GM12864 (cell line): ENCODE data around the gene SERPINB6.
"Not testable (repeated sequence)": the region's sequence is repeated elsewhere in the genome, so short reads cannot be mapped to it uniquely, and the experiment has no call there.

Experiments
- DNase-seq: peaks from one replicate; pipeline ENCODE4 v3.0.0-alpha.2; 2011; ENCODE audit warnings: low read depth
- H3K4me3 ChIP-seq: 2 replicates; pipeline ENCODE4 v1.5.1; 2011; ENCODE audit warnings: mild to moderate bottlenecking, low read depth, low read length, control low read depth
- CTCF ChIP-seq: IDR thresholded peaks from 2 replicates; pipeline ENCODE4 v1.5.1; 2011; ENCODE audit warnings: low read depth, mild to moderate bottlenecking, moderate library complexity, low read length, control low read depth, inconsistent platforms; ENCODE audit errors: missing control alignments

The SERPINB6 gene

GRCh38 chr6:3014675-3015066 is 43.3 kb upstream of the SERPINB6 start:
- no peak for DNase-seq
- no peak overlapping the region for H3K4me3 ChIP-seq
- no peak for TF ChIP-seq CTCF

GRCh38 chr6:3013901-3014674 is 42.7 kb upstream of the SERPINB6 start:
- TF ChIP-seq CTCF: no peak
- no peak overlapping the region for H3K4me3 ChIP-seq
- no peak for DNase-seq

- no peak for DNase-seq
- no peak overlapping the region for H3K4me3 ChIP-seq
- TF ChIP-seq CTCF: no peak
Observed at GRCh38 chr6:3013486-3013885, 42.1 kb upstream of the SERPINB6 start.

- H3K4me3 ChIP-seq: no peak overlapping the region
- no peak for TF ChIP-seq CTCF
- DNase-seq: no peak
Observed at GRCh38 chr6:3011592-3011991, 40.2 kb upstream of the SERPINB6 start.

GRCh38 chr6:3011158-3011557 is 39.8 kb upstream of the SERPINB6 start:
- no peak for TF ChIP-seq CTCF
- H3K4me3 ChIP-seq: no peak overlapping the region
- DNase-seq: no peak

GRCh38 chr6:3009930-3010329 is 38.6 kb upstream of the SERPINB6 start:
- DNase-seq: no peak
- no peak for TF ChIP-seq CTCF

GRCh38 chr6:3008712-3009265 is 37.4 kb upstream of the SERPINB6 start:
- not testable (repeated sequence) for DNase-seq, H3K4me3 ChIP-seq

More at GRCh38 chr6:3009930-3010329, 38.6 kb upstream of the SERPINB6 start:
- no peak overlapping the region for H3K4me3 ChIP-seq
